PC-3 (cell line): Measurements from ENCODE around the gene BMAL2.

ENCODE experiments used
- CTCF ChIP-seq: fragments of 300-600 bp; sonication (generic); conservative IDR thresholded peaks from 2 replicates; pipeline ENCODE4 v1.5.1; 2017; ENCODE audit warnings: antibody characterized with exemption, low read depth, mild to moderate bottlenecking, low read length
- EZH2 ChIP-seq: fragments of 300-600 bp; sonication (generic); IDR thresholded peaks from one replicate; pipeline ENCODE4 v1.6.1; 2017; ENCODE audit warnings: antibody characterized with exemption, mild to moderate bottlenecking, low read length; ENCODE audit not compliant: unreplicated experiment
- EZH2phosphoT487 ChIP-seq: fragments of 300-600 bp; sonication (generic); IDR thresholded peaks from 2 replicates; pipeline ENCODE4 v1.6.1; 2018; ENCODE audit warnings: mild to moderate bottlenecking, antibody characterized with exemption, low read length, borderline replicate concordance

- TF ChIP-seq CTCF, result no peak
- TF ChIP-seq EZH2, result no peak
- no peak for TF ChIP-seq EZH2phosphoT487
These were observed 27.1 kb downstream of the BMAL2 start for GRCh38 chr12:27359578-27360340.
